GM12878 (cell line): ENCODE data around the gene BMF. TPM values are rescaled to one million over a fixed set of nuclear protein-coding genes. Genes with fewer than 3 reads are reported as not detected.
A peak's percentile ranks its signal among the peaks of the same experiment; 100 is the strongest.

ENCODE experiments used
- CTCF ChIP-seq, 3 experiments: IDR thresholded peaks in 2 of 3; conservative IDR thresholded peaks in 1 of 3; 2 replicates each; pipeline ENCODE4 v1.5.1; 2011; ENCODE audit warnings: low read depth in 3 of 3, low read length in 3 of 3, mild to moderate bottlenecking in 3 of 3, control low read depth in 2 of 3, moderate library complexity in 2 of 3, inconsistent platforms in 1 of 3, mixed read lengths in 1 of 3; ENCODE audit not compliant: control insufficient read depth in 2 of 3, insufficient read depth in 1 of 3; ENCODE audit errors: extremely low read depth in 1 of 3
- EED ChIP-seq: sonication (generic); IDR thresholded peaks from 2 replicates; pipeline ENCODE4 v1.6.1; 2016; ENCODE audit warnings: antibody characterized with exemption, low read depth
- NR2F1 ChIP-seq: fragments of 450-650 bp; conservative IDR thresholded peaks from 2 replicates; pipeline ENCODE4 v1.6.1; 2017; ENCODE audit warnings: mild to moderate bottlenecking
- POLR2AphosphoS2 ChIP-seq: IDR thresholded peaks from 2 replicates; pipeline ENCODE4 v1.6.1; 2011; ENCODE audit warnings: low read depth, mild to moderate bottlenecking, low read length, improper control_type of control experiment, moderate library complexity
- TCF12 ChIP-seq: IDR thresholded peaks from 2 replicates; pipeline ENCODE4 v1.6.1; 2011; ENCODE audit warnings: low read depth, mild to moderate bottlenecking, low read length
- polyA plus RNA-seq, 11 experiments: library from polyadenylated mRNA; depleted of rRNA in 4 of 11; unstranded in 6 of 11; stranded (reverse) in 5 of 11; fragments of >200 nt; fragmentation: Nextera tagmentation in 4 of 11; fragmentation: Illumina TruSeq in 1 of 11; extraction: Ambion mirVana in 4 of 11; extraction: Trizol in 1 of 11; gene quantifications; 1 replicate in 1 of 11; 2 replicates in 10 of 11; pipeline versions ENCODE4 v1.2.1 to v1.2.3, GENCODE V29; 2011 to 2016; ENCODE audit warnings: inconsistent platforms in 2 of 11, missing spikeins in 2 of 11, low read depth in 1 of 11
- total RNA-seq, 4 experiments: library from RNA; depleted of rRNA in 3 of 4; stranded (reverse); fragments of >200 nt in 3 of 4; fragmentation: Illumina TruSeq in 1 of 4; extraction: Trizol in 1 of 4; gene quantifications; 2 replicates each; pipeline versions ENCODE4 v1.2.1 to v1.2.3, GENCODE V29; 2013 to 2021
- TF ChIP-seq, protein P1 (sequence below): IDR thresholded peaks from 2 replicates; pipeline ENCODE4 v1.6.1; 2012; ENCODE audit warnings: low read depth, low read length, improper control_type of control experiment
- TF ChIP-seq, protein P2 (sequence below): fragments of 450-650 bp; formaldehyde crosslinking; IDR thresholded peaks from 2 replicates; pipeline ENCODE4 v1.5.0; 2022; ENCODE audit warnings: mild to moderate bottlenecking, missing genetic modification characterization

BMF gene
- total and polyA plus RNA-seq, 10 of the 15 experiments (the other 5 are each of a cell fraction or from before 2014, with no cell fraction given), result 0.82 to 34.9 (median 16.9) TPM

GRCh38 chr15:40048211-40048792, 60.4 kb downstream of the BMF start (continued):
- TF ChIP-seq, protein P1, sequence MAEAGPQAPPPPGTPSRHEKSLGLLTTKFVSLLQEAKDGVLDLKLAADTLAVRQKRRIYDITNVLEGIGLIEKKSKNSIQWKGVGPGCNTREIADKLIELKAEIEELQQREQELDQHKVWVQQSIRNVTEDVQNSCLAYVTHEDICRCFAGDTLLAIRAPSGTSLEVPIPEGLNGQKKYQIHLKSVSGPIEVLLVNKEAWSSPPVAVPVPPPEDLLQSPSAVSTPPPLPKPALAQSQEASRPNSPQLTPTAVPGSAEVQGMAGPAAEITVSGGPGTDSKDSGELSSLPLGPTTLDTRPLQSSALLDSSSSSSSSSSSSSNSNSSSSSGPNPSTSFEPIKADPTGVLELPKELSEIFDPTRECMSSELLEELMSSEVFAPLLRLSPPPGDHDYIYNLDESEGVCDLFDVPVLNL, result no peak
- TF ChIP-seq NR2F1, result 0 out of 2 replicates have a peak, but pooled peaks have one; percentile 12
- TF ChIP-seq, protein P2, sequence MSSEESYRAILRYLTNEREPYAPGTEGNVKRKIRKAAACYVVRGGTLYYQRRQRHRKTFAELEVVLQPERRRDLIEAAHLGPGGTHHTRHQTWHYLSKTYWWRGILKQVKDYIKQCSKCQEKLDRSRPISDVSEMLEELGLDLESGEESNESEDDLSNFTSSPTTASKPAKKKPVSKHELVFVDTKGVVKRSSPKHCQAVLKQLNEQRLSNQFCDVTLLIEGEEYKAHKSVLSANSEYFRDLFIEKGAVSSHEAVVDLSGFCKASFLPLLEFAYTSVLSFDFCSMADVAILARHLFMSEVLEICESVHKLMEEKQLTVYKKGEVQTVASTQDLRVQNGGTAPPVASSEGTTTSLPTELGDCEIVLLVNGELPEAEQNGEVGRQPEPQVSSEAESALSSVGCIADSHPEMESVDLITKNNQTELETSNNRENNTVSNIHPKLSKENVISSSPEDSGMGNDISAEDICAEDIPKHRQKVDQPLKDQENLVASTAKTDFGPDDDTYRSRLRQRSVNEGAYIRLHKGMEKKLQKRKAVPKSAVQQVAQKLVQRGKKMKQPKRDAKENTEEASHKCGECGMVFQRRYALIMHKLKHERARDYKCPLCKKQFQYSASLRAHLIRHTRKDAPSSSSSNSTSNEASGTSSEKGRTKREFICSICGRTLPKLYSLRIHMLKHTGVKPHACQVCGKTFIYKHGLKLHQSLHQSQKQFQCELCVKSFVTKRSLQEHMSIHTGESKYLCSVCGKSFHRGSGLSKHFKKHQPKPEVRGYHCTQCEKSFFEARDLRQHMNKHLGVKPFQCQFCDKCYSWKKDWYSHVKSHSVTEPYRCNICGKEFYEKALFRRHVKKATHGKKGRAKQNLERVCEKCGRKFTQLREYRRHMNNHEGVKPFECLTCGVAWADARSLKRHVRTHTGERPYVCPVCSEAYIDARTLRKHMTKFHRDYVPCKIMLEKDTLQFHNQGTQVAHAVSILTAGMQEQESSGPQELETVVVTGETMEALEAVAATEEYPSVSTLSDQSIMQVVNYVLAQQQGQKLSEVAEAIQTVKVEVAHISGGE (CRISPR knock-in tag), result no peak
- TF ChIP-seq CTCF (IDR thresholded peaks at IDR 0.05 in 2 of 3, conservative IDR thresholded peaks at IDR 0.05 in 1 of 3; ENCODE audit: control insufficient read depth in 2 of 3, extremely low read depth in 1 of 3, insufficient read depth in 1 of 3, low read depth in 3 of 3, low read length in 3 of 3), result no peak
- 0 out of 2 replicates have a peak, but pooled peaks have one; percentile 36 for TF ChIP-seq POLR2AphosphoS2
- 0 out of 2 replicates have a peak, but pooled peaks have one; percentile 50 for TF ChIP-seq TCF12
- TF ChIP-seq EED, result peak; percentile 38
